HepG2 (cell line): Measurements from ENCODE around the gene NRP1. TPM values are rescaled to one million over a fixed set of nuclear protein-coding genes. Genes with fewer than 3 reads are reported as not detected.

Experiments
- ATAC-seq: fragments of 200-7000 bp; cut with Tn5 transposase; 3 replicates; pipeline ENCODE4 v1.9.1; 2020; ENCODE audit warnings: mild to moderate bottlenecking, moderate library complexity
- BruUV-seq: library from RNA; stranded (reverse); fragments of 400-500 nt; replicated peaks from 2 replicates; lab custom pipeline; 2021; lab: Mats Ljungman, UMichigan
- CTCF ChIA-PET: fragments of 300-600 bp; formaldehyde crosslinking; extraction: SDS; loops from one replicate; lab custom pipeline; 2021; ENCODE audit warnings: low total read pairs, inconsistent platforms, low intra/inter-chr PET ratio; lab: Yijun Ruan, JAX
- POLR2A ChIA-PET: fragments of 350-600 bp; sonication (Branson Sonifier 250); formaldehyde crosslinking; loops from one replicate; lab custom pipeline; 2020; ENCODE audit warnings: antibody characterized with exemption, inconsistent platforms; lab: Yijun Ruan, JAX
- DNase-seq: peaks from one replicate; pipeline ENCODE4 v3.0.0-alpha.2; 2015; ENCODE audit warnings: low spot score
- FAIRE-seq: peaks from 3 replicates; lab custom pipeline; 2011; peaks lifted over from hg19 to GRCh38; lab: Jason Lieb, UNC
- H2AFZ ChIP-seq: one replicate; pipeline ENCODE4 v1.6.1; 2011; ENCODE audit warnings: low read length, inconsistent platforms
- H3K27ac ChIP-seq: fragments of 300-600 bp; 3 replicates; pipeline ENCODE4 v1.8.0; 2011; ENCODE audit warnings: mixed run types, mild to moderate bottlenecking, mixed read lengths, low read length, inconsistent platforms; ENCODE audit not compliant: insufficient read depth; ENCODE audit errors: extremely low read length
- H3K27me3 ChIP-seq, 2 experiments: fragments of 200-600 bp in 1 of 2; 2 replicates in 1 of 2; 3 replicates in 1 of 2; pipeline versions ENCODE4 v1.6.0 to v1.8.0; 2011; ENCODE audit warnings: low read length in 2 of 2, mild to moderate bottlenecking in 2 of 2, moderate library complexity in 2 of 2, inconsistent platforms in 1 of 2; ENCODE audit not compliant: insufficient read depth in 2 of 2, control insufficient read depth in 1 of 2
- H3K36me3 ChIP-seq, 2 experiments: fragments of 200-600 bp in 1 of 2; replicated peaks in 1 of 2; 2 replicates in 1 of 2; 3 replicates in 1 of 2; pipeline versions ENCODE4 v1.5.1 to v1.8.0; 2011; ENCODE audit warnings: low read length in 2 of 2, inconsistent platforms in 1 of 2; ENCODE audit not compliant: insufficient read depth in 2 of 2, control insufficient read depth in 1 of 2
- H3K4me1 ChIP-seq: 2 replicates; pipeline ENCODE4 v1.5.1; 2012; ENCODE audit warnings: low read length, inconsistent platforms; ENCODE audit not compliant: insufficient read depth
- H3K4me2 ChIP-seq: 2 replicates; pipeline ENCODE4 v1.6.0; 2011; ENCODE audit warnings: low read depth, low read length, inconsistent platforms
- H3K4me3 ChIP-seq, 3 experiments: fragments of 200-600 bp in 1 of 3; sonication (generic), shearing (Covaris generic) in 1 of 3; replicated peaks in 1 of 3; 2 replicates each; pipeline ENCODE4 v1.5.1; 2011 to 2016; ENCODE audit warnings: low read length in 3 of 3, inconsistent platforms in 2 of 3, low read depth in 2 of 3, mild to moderate bottlenecking in 2 of 3, control low read depth in 1 of 3, mixed read lengths in 1 of 3; ENCODE audit not compliant: insufficient read depth in 1 of 3
- H3K79me2 ChIP-seq: one replicate; pipeline ENCODE4 v1.6.1; 2011; ENCODE audit warnings: low read length, inconsistent platforms; ENCODE audit not compliant: insufficient read depth
- H3K9ac ChIP-seq: 2 replicates; pipeline ENCODE4 v1.6.0; 2011; ENCODE audit warnings: mild to moderate bottlenecking, low read depth, low read length, inconsistent platforms; ENCODE audit not compliant: insufficient read depth
- H3K9me3 ChIP-seq: 2 replicates; pipeline ENCODE4 v1.5.1; 2012; ENCODE audit warnings: mild to moderate bottlenecking, low read length
- H4K20me1 ChIP-seq: 2 replicates; pipeline ENCODE4 v1.6.0; 2011; ENCODE audit warnings: inconsistent platforms, mild to moderate bottlenecking, low read length, moderate library complexity; ENCODE audit not compliant: insufficient read depth
- CREBL2 ChIP-seq: sonication (generic); formaldehyde crosslinking; IDR thresholded peaks from 2 replicates; pipeline ENCODE4 v1.8.1; 2023; ENCODE audit warnings: missing genetic modification reagents, mild to moderate bottlenecking, borderline replicate concordance
- GPN1 ChIP-seq: sonication (generic); formaldehyde crosslinking; IDR thresholded peaks from 2 replicates; pipeline ENCODE4 v1.5.1; 2020; ENCODE audit warnings: missing genetic modification reagents, borderline replicate concordance
- GRHL1 ChIP-seq: sonication (generic); formaldehyde crosslinking; conservative IDR thresholded peaks from 2 replicates; pipeline ENCODE4 v1.8.0; 2022; ENCODE audit warnings: missing genetic modification reagents
- HHEX ChIP-seq: IDR thresholded peaks from 2 replicates; pipeline ENCODE4 v1.6.1; 2016; ENCODE audit warnings: control low read depth
- HMG20B ChIP-seq: conservative IDR thresholded peaks from 2 replicates; pipeline ENCODE4 v1.6.1; 2016; ENCODE audit warnings: missing genetic modification reagents, missing compliant biosample characterization
- HNRNPH1 ChIP-seq: fragments of 200-400 bp; formaldehyde crosslinking; optimal IDR thresholded peaks from 2 replicates; pipeline ENCODE3; 2017; ENCODE audit warnings: mild to moderate bottlenecking, low read depth, low read length
- MAFF ChIP-seq: IDR thresholded peaks from 2 replicates; pipeline ENCODE4 v1.6.1; 2011; ENCODE audit warnings: low read depth, low read length, improper control_type of control experiment
- NKX3-1 ChIP-seq: sonication (generic); formaldehyde crosslinking; IDR thresholded peaks from 2 replicates; pipeline ENCODE4 v1.5.0; 2020; ENCODE audit warnings: missing genetic modification reagents
- REST ChIP-seq, 2 experiments: IDR thresholded peaks; 2 replicates each; pipeline ENCODE4 v1.6.1; 2011 to 2012; ENCODE audit warnings: low read length in 2 of 2, borderline replicate concordance in 1 of 2, low read depth in 1 of 2, mild to moderate bottlenecking in 1 of 2, moderate library complexity in 1 of 2
- SMARCC2 ChIP-seq: fragments of 450-650 bp; IDR thresholded peaks from 2 replicates; pipeline ENCODE4 v1.6.1; 2017; ENCODE audit warnings: antibody characterized with exemption, mild to moderate bottlenecking
- TAF1 ChIP-seq: sonication (generic); formaldehyde crosslinking; IDR thresholded peaks from 2 replicates; pipeline ENCODE4 v1.4.0; 2020; ENCODE audit warnings: missing genetic modification reagents
- TAF15 ChIP-seq: fragments of 200-400 bp; formaldehyde crosslinking; IDR thresholded peaks from one replicate; pipeline ENCODE4 v1.6.1; 2018; ENCODE audit warnings: mild to moderate bottlenecking, low read depth, low read length; ENCODE audit not compliant: poor library complexity, severe bottlenecking
- TCF7 ChIP-seq: sonication (generic); IDR thresholded peaks from 2 replicates; pipeline ENCODE4 v1.6.1; 2016; ENCODE audit warnings: antibody characterized with exemption, low read depth
- ZBTB38 ChIP-seq: sonication (generic); formaldehyde crosslinking; IDR thresholded peaks from 2 replicates; pipeline ENCODE4 v1.5.1; 2020; ENCODE audit warnings: mild to moderate bottlenecking, missing genetic modification reagents
- ZFP1 ChIP-seq: IDR thresholded peaks from 2 replicates; pipeline ENCODE4 v1.6.1; 2016
- ZNF543 ChIP-seq: sonication (generic); formaldehyde crosslinking; IDR thresholded peaks from 2 replicates; pipeline ENCODE4 v1.4.0; 2020; ENCODE audit warnings: mild to moderate bottlenecking, missing genetic modification reagents
- ZNF552 ChIP-seq: sonication (generic); formaldehyde crosslinking; IDR thresholded peaks from 2 replicates; pipeline ENCODE4 v1.9.0; 2022; ENCODE audit warnings: missing genetic modification reagents, mild to moderate bottlenecking, borderline replicate concordance
- ZNF841 ChIP-seq: sonication (generic); formaldehyde crosslinking; IDR thresholded peaks from 2 replicates; pipeline ENCODE4 v1.8.1; 2023; ENCODE audit warnings: missing genetic modification reagents, borderline replicate concordance
- ZUFSP ChIP-seq: sonication (generic); formaldehyde crosslinking; IDR thresholded peaks from 2 replicates; pipeline ENCODE4 v1.9.0; 2021; ENCODE audit warnings: missing genetic modification reagents, mild to moderate bottlenecking, borderline replicate concordance
- WGBS: methylation state at CpG from one replicate; pipeline ENCODE4 v1.1.6; 2017; ENCODE audit warnings: low lambda C conversion rate; 5-methylcytosine and 5-hydroxymethylcytosine counted together
- in situ Hi-C: cut with HindIII; loops from 2 replicates; pipeline ENCODE4 v1.10.0; 2017; ENCODE audit warnings: low pct_unique_long_range_greater_than_20kb; ENCODE audit not compliant: extremely low pct_ligation_motif_present
- intact Hi-C: fragments of 100-400 bp; cut with micrococcal nuclease; formaldehyde crosslinking; loops from one replicate; pipeline ENCODE4 v1.10.0; 2022; ENCODE audit not compliant: unreplicated experiment
- polyA plus RNA-seq, 8 experiments: library from polyadenylated mRNA; depleted of rRNA in 3 of 8; stranded (reverse) in 7 of 8; unstranded in 1 of 8; fragments of >200 nt; fragmentation: Illumina TruSeq in 4 of 8; extraction: Trizol in 4 of 8; gene quantifications; 2 replicates each; pipeline versions ENCODE4 v1.2.1 to v1.2.3, GENCODE V29; 2011 to 2016; ENCODE audit warnings: low read depth in 4 of 8, missing spikeins in 1 of 8, mixed read lengths in 1 of 8; ENCODE audit not compliant: insufficient read depth in 1 of 8
- total RNA-seq, 5 experiments: library from RNA; depleted of rRNA; stranded (reverse); fragments of >200 nt; fragmentation: Illumina TruSeq; extraction: Trizol; gene quantifications; 2 replicates each; pipeline ENCODE4 v1.2.3, GENCODE V29; 2016; ENCODE audit warnings: low read depth in 1 of 5

The NRP1 gene
- total and polyA plus RNA-seq, 2 of the 13 experiments (the other 11 are each of a cell fraction or from before 2014, with no cell fraction given): 5.3 to 5.8 TPM

GRCh38 chr10:33257439-33258080, 76.9 kb downstream of the NRP1 start:
- Histone ChIP-seq H3K27me3 (no peaks in the 10 kb centered on the region), H3K9me3 (no peaks in the 10 kb centered on the region), H3K36me3 (no peaks in the 10 kb centered on the region; a peak in 1 of 5 replicates), H3K27ac (peak overlapping the region; percentile 24), H3K79me2 (no peaks in the 10 kb centered on the region), H3K9ac (0 out of 2 replicates have a peak overlapping the region, but pooled peaks have one; percentile 2), H3K4me2 (peak overlapping the region; percentile 38), H4K20me1 (no peaks in the 10 kb centered on the region), H3K4me3 (no peak overlapping the region), H2AFZ (no peak overlapping the region), H3K4me1 (peaks cover 79% of the 10 kb centered on the region)
- WGBS: 40% methylated on average over 9 of the region's 9 CpGs
- no peak for FAIRE-seq
- no TSS peak for BruUV-seq
- POLR2A ChIA-PET: no interaction called here
- peak; percentile 36 for DNase-seq
- ATAC-seq: peak; percentile 69
- in situ Hi-C loops: no loop called here
- intact Hi-C loops: no loop called here
- CTCF ChIA-PET: no interaction called here
- TF ChIP-seq ZUFSP (no peak), ZFP1 (CRISPR knock-in tag) (no peak), NKX3-1 (CRISPR knock-in tag) (no peak), HNRNPH1 (no peak), ZNF552 (CRISPR knock-in tag) (no peak), GPN1 (CRISPR knock-in tag) (no peak), ZNF841 (CRISPR knock-in tag) (no peak), HHEX (CRISPR knock-in tag) (no peak), ZBTB38 (CRISPR knock-in tag) (0 out of 2 replicates have a peak, but pooled peaks have one; percentile 17), CREBL2 (no peak), TAF1 (CRISPR knock-in tag) (no peak), TCF7 (no peak), SMARCC2 (no peak), MAFF (no peak), GRHL1 (CRISPR knock-in tag) (no peak), ZNF543 (CRISPR knock-in tag) (no peak), TAF15 (no peak), HMG20B (CRISPR knock-in tag) (no peak), REST (IDR thresholded peaks at IDR 0.05; ENCODE audit: borderline replicate concordance in 1 of 2, low read depth in 1 of 2, low read length in 2 of 2) (no peak)
